IgD-negative memory B cell (primary cell): ENCODE data around the gene SDHA. TPM values are rescaled to one million over a fixed set of nuclear protein-coding genes. Genes with fewer than 3 reads are reported as not detected.
"Not testable (repeated sequence)": the region's sequence is repeated elsewhere in the genome, so short reads cannot be mapped to it uniquely, and the experiment has no call there.

Source experiments
- H3K27ac Mint-ChIP-seq, 3 donors: one replicate each; pipeline ENCODE4 v1.8.0; 2020 to 2022; ENCODE audit warnings: mild to moderate bottlenecking in 3 of 3, mixed read lengths in 3 of 3, moderate library complexity in 1 of 3
- H3K27me3 Mint-ChIP-seq: one replicate; pipeline ENCODE4 v1.8.0; 2021; ENCODE audit warnings: mixed read lengths
- H3K36me3 Mint-ChIP-seq: one replicate; pipeline ENCODE4 v1.8.0; 2020; ENCODE audit warnings: mild to moderate bottlenecking, mixed read lengths
- H3K4me1 Mint-ChIP-seq, 3 donors: one replicate each; pipeline ENCODE4 v1.8.0; 2020 to 2022; ENCODE audit warnings: mixed read lengths in 3 of 3, mild to moderate bottlenecking in 1 of 3
- H3K4me3 Mint-ChIP-seq, 4 donors: one replicate each; pipeline ENCODE4 v1.8.0; 2020 to 2022; ENCODE audit warnings: mild to moderate bottlenecking in 4 of 4, mixed read lengths in 4 of 4, moderate library complexity in 3 of 4
- H3K9me3 Mint-ChIP-seq, 3 donors: one replicate each; pipeline ENCODE4 v1.8.0; 2020 to 2021; ENCODE audit warnings: mixed read lengths in 3 of 3, mild to moderate bottlenecking in 1 of 3
- polyA plus RNA-seq: library from polyadenylated mRNA; unstranded; fragments of 300-500 nt; fragmentation: Illumina TruSeq; gene quantifications from one replicate; pipeline ENCODE4 v1.2.3, GENCODE V29; 2021

The SDHA gene
- polyA plus RNA-seq, 1 donor from 2014 or later, result 177 TPM

DNA sequence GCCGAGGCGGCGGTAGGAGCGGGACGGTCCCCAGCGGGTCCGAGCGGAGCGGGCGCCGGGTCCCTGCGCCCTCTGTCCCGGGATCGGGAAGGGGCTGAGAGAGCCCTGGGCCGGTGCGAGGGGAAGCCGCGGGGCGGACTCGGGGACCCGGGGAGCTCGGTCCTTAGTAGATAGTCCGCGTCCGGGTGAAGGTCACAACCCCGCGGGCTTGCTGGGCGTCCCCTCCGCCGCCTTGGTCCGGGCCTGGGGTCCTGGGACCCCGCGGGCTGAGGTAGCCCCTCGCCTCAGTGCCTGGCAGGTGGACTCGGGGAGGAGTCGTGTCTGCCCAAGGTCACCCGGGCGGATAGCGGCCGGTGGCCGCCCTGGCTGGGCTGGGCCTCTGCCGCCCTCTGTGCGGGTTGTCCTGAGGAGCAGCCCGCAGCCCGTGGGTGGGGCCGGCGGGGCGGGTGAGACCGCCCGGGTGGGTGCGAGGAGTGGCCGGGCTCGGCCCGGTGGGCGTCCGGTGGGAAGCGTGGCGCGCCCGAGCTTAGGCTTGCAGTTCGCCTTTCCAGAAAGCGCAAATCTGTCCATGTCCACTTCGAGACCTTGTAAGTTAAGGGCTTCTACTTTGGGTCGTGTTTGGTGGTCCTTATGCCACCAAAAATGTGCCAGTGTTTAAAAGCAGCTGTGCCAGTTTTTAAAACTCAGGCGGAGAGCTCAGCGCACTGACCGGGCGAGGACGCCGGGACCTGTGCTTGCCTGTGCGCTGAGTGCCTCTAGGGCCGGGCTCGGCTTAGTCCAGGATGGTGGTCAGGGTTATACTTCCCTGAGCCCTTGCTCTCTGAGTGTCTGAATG is 554 bp downstream of the SDHA start:
- H3K9me3 Mint-ChIP-seq, result no peaks in the 10 kb centered on the region
- H3K27me3 Mint-ChIP-seq, result no peaks in the 10 kb centered on the region
- H3K4me1 Mint-ChIP-seq, result peaks cover 26 to 49% (median 42%) of the 10 kb centered on the region in 3 donors
- peak overlapping the region; percentile 93 to 98 (median 97) for H3K4me3 Mint-ChIP-seq
- H3K27ac Mint-ChIP-seq, result peak overlapping the region; percentile 94 to 99 (median 97)
- peaks cover 5% of the 10 kb centered on the region for H3K36me3 Mint-ChIP-seq

DNA sequence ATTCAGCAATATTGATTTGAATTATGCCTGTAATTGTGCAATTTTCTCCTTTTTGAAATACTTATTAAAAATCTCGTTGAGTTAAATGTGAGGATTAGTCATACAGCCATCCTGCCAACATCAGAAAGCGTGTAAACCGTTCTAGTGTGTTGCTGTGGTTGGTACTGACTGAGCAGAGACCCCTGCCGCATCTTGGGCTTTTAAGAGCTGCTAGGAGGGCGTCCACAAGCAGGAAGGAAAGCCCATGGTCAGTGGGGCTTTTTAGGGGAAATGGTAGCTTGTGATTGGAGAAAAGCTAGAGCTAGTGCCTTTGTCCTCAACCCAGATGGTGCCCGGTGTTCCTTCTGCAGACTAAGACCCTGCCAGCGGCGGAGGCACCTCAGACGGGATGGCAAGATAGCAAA is 1.3 kb downstream of the SDHA start:
- Mint-ChIP-seq H3K4me1 (peaks cover 21 to 42% (median 37%) of the 10 kb centered on the region in 3 donors), H3K4me3 (peak overlapping the region; percentile 93 to 98 (median 97)), H3K9me3 (no peaks in the 10 kb centered on the region), H3K27me3 (no peaks in the 10 kb centered on the region), H3K36me3 (peaks cover under 1% of the 10 kb centered on the region), H3K27ac (peak overlapping the region; percentile 94 to 99 (median 97))

DNA sequence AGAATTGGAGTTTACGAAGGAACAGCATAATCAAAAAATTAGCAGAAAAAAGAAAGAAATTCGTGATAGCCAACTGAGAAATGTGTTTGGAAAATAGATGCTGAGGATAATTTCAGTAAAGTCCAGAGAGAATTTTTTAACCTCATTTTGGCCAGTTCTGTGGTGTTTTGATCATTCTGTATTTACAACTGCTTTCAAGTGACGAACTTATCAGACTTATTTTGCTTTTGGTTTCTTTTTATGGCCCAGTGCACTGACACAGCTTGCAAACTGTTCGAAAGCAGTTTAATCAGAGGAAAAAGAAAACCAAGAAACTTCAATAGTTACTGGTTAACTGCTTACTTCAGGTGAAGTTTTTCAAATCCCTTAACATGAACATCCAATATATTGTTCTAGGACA is 1.9 kb downstream of the SDHA start:
- Mint-ChIP-seq H3K4me3 (peak overlapping the region; percentile 93 to 98 (median 97)), H3K4me1 (peaks cover 25 to 40% (median 35%) of the 10 kb centered on the region in 3 donors), H3K9me3 (no peaks in the 10 kb centered on the region), H3K27me3 (no peaks in the 10 kb centered on the region), H3K27ac (peak overlapping the region; percentile 94 to 99 (median 97)), H3K36me3 (peaks cover 2% of the 10 kb centered on the region)

DNA sequence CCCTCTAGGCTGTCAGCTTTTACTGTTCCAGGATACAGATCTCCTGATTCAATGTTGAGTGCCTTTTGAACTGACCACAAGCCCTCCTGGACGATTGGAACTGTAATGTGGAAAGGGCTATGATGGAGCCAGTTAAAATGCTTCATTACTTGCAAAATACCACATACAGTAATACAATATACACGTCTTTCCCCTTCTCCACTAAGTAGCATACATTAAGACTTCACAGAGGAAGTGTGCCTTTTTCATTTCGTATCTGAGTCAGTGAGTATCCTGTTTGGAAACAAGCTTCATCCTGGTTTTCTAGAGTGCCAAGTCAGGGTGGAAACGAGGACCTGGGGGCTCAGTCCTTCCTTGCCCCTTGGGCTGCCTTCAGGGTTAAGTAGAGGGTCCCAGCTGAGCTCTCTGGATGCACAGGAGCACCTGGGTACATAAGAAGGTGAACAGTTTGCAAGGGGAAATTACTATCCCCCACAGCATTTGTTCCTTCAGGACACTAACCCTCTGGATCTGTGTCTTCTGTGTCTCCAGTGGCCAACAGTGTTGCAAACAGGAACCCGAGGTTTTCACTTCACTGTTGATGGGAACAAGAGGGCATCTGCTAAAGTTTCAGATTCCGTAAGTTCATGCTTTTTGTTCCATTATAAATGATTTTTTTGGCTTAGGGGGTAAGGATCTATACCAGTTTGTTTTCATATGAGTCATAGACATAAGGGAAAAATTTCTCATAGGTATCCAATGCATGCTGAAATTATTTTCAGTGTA is 5.0 kb downstream of the SDHA start:
- H3K27me3 Mint-ChIP-seq, H3K36me3 Mint-ChIP-seq, H3K9me3 Mint-ChIP-seq: not testable (repeated sequence)
- peaks cover 18 to 27% (median 19%) of the 10 kb centered on the region in 3 donors for H3K4me1 Mint-ChIP-seq
- H3K27ac Mint-ChIP-seq, result peak overlapping the region in 1 of 3 donors; percentile 76
- peak overlapping the region in 2 of 4 donors; percentile 42 to 45 for H3K4me3 Mint-ChIP-seq

DNA sequence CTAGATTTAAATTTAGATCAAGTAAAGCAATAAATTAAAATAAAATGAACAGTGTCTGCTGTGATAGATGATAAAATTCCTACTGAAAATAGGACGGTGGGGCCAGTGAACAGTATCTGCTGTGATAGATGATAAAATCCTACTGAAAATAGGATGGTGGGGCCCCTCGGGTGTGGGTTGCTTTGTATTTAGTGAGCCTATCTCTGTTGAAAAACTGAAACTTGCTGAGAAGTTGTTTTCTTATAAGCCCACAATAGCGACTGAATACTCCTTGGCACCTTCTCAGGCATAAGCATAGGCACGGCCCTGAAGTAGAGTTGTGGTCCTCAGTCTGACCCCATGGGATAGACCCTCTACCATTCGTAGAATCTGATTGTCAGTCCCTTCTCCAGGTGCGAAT is 5.7 kb downstream of the SDHA start:
- no peaks in the 10 kb centered on the region for H3K9me3 Mint-ChIP-seq
- H3K27me3 Mint-ChIP-seq, result no peaks in the 10 kb centered on the region
- H3K27ac Mint-ChIP-seq, result peak overlapping the region in 1 of 3 donors; percentile 48
- H3K4me1 Mint-ChIP-seq, result peaks cover 18 to 27% (median 19%) of the 10 kb centered on the region in 3 donors
- H3K4me3 Mint-ChIP-seq, result no peak overlapping the region
- H3K36me3 Mint-ChIP-seq, result peaks cover 10% of the 10 kb centered on the region

DNA sequence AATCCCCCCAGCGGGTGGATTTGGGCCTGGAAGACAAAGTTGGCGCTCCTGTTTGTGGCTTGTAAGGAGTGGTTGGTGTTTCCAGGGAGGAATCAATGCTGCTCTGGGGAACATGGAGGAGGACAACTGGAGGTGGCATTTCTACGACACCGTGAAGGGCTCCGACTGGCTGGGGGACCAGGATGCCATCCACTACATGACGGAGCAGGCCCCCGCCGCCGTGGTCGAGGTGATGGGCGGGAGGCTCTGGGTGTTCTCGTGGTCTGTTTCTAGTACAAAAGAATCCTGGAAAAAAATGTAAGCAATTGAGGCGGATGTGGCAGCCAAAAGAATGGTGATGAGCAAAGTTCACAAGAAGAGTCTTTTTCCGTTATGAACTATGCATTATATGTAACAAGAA is 7.2 kb downstream of the SDHA start:
- H3K4me1 Mint-ChIP-seq, result peaks cover 11 to 22% (median 15%) of the 10 kb centered on the region in 3 donors
- H3K27ac Mint-ChIP-seq, result no peak overlapping the region
- H3K9me3 Mint-ChIP-seq, result no peaks in the 10 kb centered on the region
- H3K27me3 Mint-ChIP-seq, result no peaks in the 10 kb centered on the region
- peaks cover 12% of the 10 kb centered on the region for H3K36me3 Mint-ChIP-seq
- no peak overlapping the region for H3K4me3 Mint-ChIP-seq

DNA sequence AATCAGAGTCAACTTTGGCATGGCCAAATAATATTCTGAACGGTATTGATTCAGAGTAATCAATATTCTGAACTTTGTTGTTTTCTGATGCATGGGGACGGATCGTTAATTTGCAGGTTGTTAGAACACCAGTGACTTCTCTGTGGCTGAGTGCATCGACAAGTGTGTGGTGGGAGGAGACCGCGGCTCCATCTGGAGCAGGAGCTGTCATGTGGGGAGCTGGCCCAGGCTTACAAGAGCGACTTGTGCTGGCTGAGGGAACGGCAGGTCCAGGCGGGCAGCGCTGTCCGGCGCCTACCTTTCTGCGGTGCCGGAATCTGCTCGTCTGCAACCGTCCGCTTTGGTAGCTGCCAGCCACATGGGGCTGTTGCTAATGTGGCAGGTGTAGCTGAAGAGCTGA is 9.3 kb downstream of the SDHA start:
- Mint-ChIP-seq H3K27ac (peak overlapping the region in 1 of 3 donors; percentile 16), H3K4me1 (peaks cover 0 to 13% (median 10%) of the 10 kb centered on the region in 3 donors), H3K36me3 (peaks cover 12% of the 10 kb centered on the region)
- not testable (repeated sequence) for H3K4me3 Mint-ChIP-seq, H3K27me3 Mint-ChIP-seq, H3K9me3 Mint-ChIP-seq

DNA sequence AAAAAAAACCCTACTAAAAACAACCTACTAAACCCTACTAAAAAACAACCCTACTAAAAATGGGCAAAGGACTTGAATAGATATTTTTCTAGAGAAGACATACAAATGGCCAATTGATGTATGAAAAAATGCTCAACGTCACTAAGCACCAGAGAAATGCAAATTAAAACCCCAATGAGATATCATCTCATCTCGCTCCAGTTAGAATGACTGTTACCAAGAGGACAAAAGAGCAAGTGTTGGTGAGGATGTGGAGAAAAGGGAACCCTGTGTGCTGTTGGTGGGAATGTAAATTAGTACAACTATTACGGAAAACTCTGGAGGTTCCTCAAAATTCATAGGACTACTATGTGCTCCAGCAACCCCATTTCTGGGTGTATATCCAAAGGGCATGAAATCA is 10.8 kb downstream of the SDHA start:
- H3K27me3 Mint-ChIP-seq, result no peaks in the 10 kb centered on the region
- H3K9me3 Mint-ChIP-seq, result no peaks in the 10 kb centered on the region
- no peak overlapping the region for H3K27ac Mint-ChIP-seq
- no peak overlapping the region for H3K4me3 Mint-ChIP-seq
- peaks cover 0 to 5% (median 1%) of the 10 kb centered on the region in 3 donors for H3K4me1 Mint-ChIP-seq
- peaks cover 12% of the 10 kb centered on the region for H3K36me3 Mint-ChIP-seq

DNA sequence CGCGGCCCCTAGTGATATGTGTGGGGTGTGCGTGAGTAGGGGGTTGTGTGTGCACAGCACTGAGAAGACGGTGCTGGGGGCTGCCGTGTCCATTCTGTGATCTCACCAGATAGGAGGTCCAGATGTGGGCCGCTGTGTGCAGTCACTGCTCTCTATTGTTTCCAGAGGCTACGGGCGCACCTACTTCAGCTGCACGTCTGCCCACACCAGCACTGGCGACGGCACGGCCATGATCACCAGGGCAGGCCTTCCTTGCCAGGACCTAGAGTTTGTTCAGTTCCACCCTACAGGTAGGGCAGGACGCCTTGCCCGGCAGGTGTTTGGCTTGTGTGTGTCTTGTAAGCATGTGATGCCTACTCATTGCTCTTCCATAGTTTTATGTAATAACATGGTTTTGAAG is 12.6 kb downstream of the SDHA start:
- H3K27ac Mint-ChIP-seq, result no peak overlapping the region
- H3K36me3 Mint-ChIP-seq, result peaks cover 3% of the 10 kb centered on the region
- H3K4me1 Mint-ChIP-seq, result peaks cover 0 to 1% (median 0%) of the 10 kb centered on the region in 3 donors

DNA sequence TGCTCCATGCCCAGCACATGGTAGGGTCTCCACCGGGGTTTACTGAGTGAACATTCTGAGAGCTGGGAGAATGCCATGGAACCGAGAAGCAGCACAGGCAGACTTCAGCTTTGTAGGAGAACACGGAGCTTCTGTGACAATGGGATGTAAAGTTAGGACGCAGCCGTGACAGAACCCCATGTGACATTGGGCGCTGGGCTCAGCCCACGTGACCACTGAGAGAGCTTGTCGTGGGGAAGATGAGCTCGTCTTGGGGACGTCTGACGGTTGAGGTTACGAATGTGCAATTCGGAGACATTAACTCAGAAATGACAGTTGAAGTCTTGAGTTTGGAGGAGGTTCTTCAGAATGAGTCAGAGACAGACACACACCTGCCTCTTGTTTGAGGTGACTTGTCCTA is 13.5 kb downstream of the SDHA start:
- Mint-ChIP-seq H3K9me3 (no peaks in the 10 kb centered on the region), H3K4me1 (peaks cover 0 to 1% (median 0%) of the 10 kb centered on the region in 3 donors), H3K36me3 (peaks cover 2% of the 10 kb centered on the region), H3K4me3 (no peak overlapping the region), H3K27me3 (no peaks in the 10 kb centered on the region), H3K27ac (no peak overlapping the region)

More for the DNA sequence above, 12.6 kb downstream of the SDHA start:
- Mint-ChIP-seq H3K27me3 (no peaks in the 10 kb centered on the region), H3K4me3 (no peak overlapping the region), H3K9me3 (no peaks in the 10 kb centered on the region)

DNA sequence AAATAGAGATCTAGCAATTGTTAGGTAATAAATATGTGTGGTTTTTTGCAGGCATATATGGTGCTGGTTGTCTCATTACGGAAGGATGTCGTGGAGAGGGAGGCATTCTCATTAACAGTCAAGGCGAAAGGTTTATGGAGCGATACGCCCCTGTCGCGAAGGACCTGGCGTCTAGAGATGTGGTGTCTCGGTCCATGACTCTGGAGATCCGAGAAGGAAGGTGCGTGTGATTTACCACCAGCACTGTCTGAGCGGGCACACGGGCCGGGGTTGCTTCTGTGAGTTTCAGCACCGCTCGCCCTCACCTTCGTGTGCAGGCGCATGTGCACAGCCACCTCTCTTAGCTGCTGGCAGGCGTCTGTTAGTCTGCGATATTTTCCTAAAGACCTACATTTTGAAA is 15.3 kb downstream of the SDHA start:
- H3K36me3 Mint-ChIP-seq, H3K4me3 Mint-ChIP-seq, H3K4me1 Mint-ChIP-seq, H3K27me3 Mint-ChIP-seq, H3K9me3 Mint-ChIP-seq, H3K27ac Mint-ChIP-seq: not testable (repeated sequence)

DNA sequence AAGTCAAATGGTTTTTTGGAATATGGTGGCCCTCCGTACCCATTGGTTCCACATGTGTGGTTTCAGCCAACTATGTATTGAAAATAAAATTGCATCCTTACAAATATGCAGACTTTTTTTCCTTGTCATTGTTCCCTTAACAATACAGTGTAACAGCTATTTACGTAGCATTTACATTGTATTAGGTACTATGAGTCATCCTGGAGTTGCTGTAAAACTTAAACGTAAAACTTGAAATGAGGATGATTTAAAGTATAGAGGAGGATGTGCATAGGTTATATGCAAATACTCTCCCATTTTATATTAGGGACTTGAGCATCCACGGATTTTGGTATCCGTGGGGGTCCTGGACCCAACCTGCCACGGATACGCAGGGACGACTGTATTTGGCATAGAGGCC is 16.3 kb downstream of the SDHA start:
- Mint-ChIP-seq H3K27me3 (no peaks in the 10 kb centered on the region), H3K4me1 (no peaks in the 10 kb centered on the region), H3K4me3 (no peak overlapping the region), H3K9me3 (no peaks in the 10 kb centered on the region), H3K36me3 (peaks cover 2% of the 10 kb centered on the region), H3K27ac (no peak overlapping the region)

DNA sequence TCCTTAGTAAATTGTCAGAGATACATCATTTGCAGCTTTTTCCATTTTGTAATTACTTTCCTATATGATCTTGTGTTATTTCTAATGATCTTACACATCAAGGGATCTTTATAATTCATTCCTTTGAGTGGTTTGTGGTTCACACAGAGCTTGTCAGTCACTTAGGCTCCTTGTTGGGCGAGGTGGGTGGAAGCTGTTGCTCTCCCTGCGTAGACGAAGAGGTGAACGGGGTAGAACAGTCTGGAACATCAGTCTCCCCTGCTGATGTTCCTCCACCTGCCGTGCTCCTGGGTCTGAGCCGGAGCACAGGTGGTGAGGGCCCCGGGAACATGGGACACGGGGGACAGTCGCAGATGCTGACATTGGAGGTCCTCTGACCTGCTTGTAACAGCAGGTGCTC is 17.4 kb downstream of the SDHA start:
- H3K4me3 Mint-ChIP-seq, H3K4me1 Mint-ChIP-seq, H3K27ac Mint-ChIP-seq, H3K9me3 Mint-ChIP-seq, H3K27me3 Mint-ChIP-seq, H3K36me3 Mint-ChIP-seq: not testable (repeated sequence)

DNA sequence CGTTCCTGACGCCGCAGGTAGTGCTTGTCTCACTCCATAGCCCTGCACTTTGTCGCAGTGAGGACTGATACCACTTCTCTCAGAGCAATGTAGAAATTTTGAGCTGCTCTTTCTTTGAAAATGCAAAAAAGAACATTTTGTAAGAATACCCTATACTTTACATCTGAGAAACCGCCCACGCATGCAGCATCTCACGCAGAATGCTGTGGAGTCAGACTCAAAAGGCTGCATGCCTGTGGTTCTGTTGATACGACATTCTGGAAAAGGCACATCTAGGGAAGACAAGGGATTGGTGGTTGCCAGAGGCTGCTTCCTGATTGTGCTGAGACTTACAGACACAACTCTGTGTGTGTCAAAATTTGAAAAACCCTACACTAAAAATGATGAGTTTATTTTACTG is 19.8 kb downstream of the SDHA start:
- H3K36me3 Mint-ChIP-seq, result peaks cover 10% of the 10 kb centered on the region
- not testable (repeated sequence) for H3K27me3 Mint-ChIP-seq, H3K27ac Mint-ChIP-seq, H3K4me3 Mint-ChIP-seq, H3K9me3 Mint-ChIP-seq, H3K4me1 Mint-ChIP-seq

DNA sequence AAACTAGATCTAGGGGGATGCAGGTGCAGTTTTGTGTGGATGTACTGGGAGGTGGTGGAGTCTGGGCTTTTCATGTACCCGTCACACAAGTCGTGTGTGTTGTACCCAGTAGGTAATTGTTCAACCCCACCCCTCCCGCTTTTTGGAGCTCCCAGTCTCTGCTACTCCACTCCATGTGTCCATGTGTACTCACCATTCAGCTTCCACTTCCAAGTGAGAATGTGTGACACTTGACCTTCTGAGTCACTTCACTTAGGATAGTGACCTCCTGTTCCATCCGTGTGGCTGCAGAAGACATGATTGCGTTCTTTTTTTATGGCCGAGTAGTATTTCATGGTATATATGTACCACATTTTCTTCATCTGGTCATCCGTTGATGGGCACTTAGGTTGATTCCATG is 22.4 kb downstream of the SDHA start:
- H3K36me3 Mint-ChIP-seq, result peaks cover 10% of the 10 kb centered on the region
- not testable (repeated sequence) for H3K4me1 Mint-ChIP-seq, H3K9me3 Mint-ChIP-seq, H3K27me3 Mint-ChIP-seq, H3K27ac Mint-ChIP-seq, H3K4me3 Mint-ChIP-seq
